Measurements from ENCODE around the gene KLK11. TPM values are rescaled to one million over a fixed set of nuclear protein-coding genes. Genes with fewer than 3 reads are reported as not detected.

KLK11 gene
- not detected in 2 replicates for total RNA-seq

GRCh38 chr19:51026554-51026831 lies at the start of gene KLK11:
KLK11 (minus strand) TSS chr19:51026616; CDS start chr19:51025631, 985 bp downstream.

DNA sequence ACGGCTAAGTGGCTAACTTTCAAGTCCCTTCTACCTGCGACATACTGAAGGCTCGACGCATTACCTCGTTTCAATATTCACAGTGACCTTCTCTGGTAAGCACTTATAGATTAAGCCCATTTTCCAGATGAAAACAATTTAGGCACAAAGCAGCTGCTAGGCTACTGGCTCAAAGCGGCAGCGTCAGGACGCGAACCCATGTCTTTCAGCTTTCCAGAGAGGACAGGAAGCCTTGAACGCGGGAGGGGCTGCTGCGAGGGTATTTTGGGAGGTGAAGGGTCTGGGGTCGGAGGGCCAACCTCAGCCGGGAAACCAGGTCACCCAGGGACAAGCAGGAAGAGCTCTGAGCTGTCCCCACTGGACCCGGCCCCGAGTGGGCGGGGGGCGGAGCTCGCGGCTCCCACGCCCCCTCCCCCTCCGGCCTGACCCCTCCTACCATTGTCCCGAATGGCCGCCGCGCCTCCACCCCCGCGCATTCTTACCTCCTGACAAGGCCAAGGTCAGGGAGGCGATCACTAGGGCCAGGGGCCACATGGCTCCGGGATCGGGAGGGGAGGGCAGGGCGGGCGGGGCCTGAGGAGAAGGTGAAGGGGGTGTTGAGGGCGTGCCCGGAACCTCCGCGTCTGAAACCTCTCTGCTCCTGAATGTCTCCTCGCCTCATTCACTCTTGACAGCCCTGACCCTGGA lies 38.3 kb upstream of the KLK11 start, which contains the start of gene KLK13:
Gene KLK13, minus strand, starts transcription at position 559 of the 687 bp plus-strand sequence. Its CDS starts 25 bp downstream, at position 534.

GRCh38 chr19:51034704-51035103 lies 8.3 kb upstream of the KLK11 start, which contains the start of gene KLK12:
KLK12 (minus strand) TSS chr19:51035002; CDS start chr19:51034621, 381 bp downstream.

DNA sequence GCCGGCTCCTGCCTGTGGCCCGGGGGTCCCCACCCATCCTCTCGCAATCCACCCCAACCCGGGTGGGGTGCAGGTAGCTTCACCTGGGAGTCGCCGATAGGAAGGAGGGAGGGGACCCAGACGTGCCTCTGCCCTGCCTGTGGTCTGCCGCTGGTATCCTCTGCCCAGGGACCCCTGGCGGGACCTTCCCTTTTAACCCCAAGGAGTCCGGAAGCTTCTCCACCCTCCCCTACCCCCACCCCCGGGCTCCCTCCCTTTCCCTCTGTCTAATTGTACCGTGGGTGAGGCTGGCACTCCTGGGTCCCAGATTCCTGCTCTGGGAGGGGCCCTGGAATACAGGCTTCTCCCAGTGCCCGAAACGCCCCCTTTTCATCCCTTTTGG lies 6.9 kb downstream of the KLK11 start, which contains the start of gene KLK10:
Gene KLK10, minus strand, starts transcription at position 166 of the 382 bp plus-strand sequence. CDS start 579 bp downstream, outside the sequence.

DNA sequence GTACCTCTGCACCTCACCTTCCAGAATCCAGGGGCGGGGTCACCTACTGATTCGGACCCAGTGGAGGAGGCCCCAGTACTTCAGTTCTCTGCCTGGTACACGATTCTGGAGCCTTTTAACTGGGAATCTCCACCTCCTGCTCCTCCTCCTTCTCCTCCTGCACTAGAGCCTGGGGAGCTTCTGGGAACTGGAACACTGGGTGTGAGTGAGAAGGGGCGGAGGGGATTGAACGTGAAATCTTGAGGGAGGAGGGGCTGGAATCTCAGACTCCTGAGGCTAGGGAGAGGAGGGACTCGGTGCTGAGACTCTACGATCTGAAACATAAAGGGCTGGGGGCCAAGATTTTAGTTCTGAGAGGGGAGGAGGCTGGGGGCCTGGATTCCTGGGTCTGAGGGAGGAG lies 24.9 kb downstream of the KLK11 start, which contains the start of gene KLK8:
Gene KLK8, minus strand, starts transcription at position 90 of the 400 bp plus-strand sequence. CDS start 437 bp downstream, outside the sequence.

GRCh38 chr19:50983625-50984292 lies 42.7 kb downstream of the KLK11 start, which contains the start of gene KLK7:
KLK7 (minus strand) TSS chr19:50983917; CDS start chr19:50982399, 1,518 bp downstream.

Other genes starting within 250 kb of the KLK11 start
- gene ACP4, start 236.2 kb downstream of the KLK11 start, total RNA-seq, result not detected in 2 replicates
- not detected in 2 replicates for gene KLK1, start 202.8 kb downstream of the KLK11 start, total RNA-seq
- gene KLK15, start 193.0 kb downstream of the KLK11 start, total RNA-seq, result not detected in 2 replicates
- not detected in 2 replicates for gene KLK3, start 171.7 kb downstream of the KLK11 start, total RNA-seq
- not detected in 2 replicates for gene KLK2, start 153.2 kb downstream of the KLK11 start, total RNA-seq
- not detected in 2 replicates for gene KLK4, start 115.2 kb downstream of the KLK11 start, total RNA-seq
- gene KLK5, start 73.6 kb downstream of the KLK11 start, total RNA-seq, result not detected in 2 replicates
- not detected in 2 replicates for gene KLK6, start 57.0 kb downstream of the KLK11 start, total RNA-seq
- gene KLK7, start 42.7 kb downstream of the KLK11 start, total RNA-seq, result not detected in 2 replicates
- gene KLK8, start 25.0 kb downstream of the KLK11 start, total RNA-seq, result not detected in 2 replicates
- gene KLK10, start 6.9 kb downstream of the KLK11 start, total RNA-seq, result not detected in 2 replicates
- gene KLK12, start 8.4 kb upstream of the KLK11 start, total RNA-seq, result not detected in 2 replicates
- gene KLK13, start 38.5 kb upstream of the KLK11 start, total RNA-seq, result not detected in 2 replicates
- gene KLK14, start 56.3 kb upstream of the KLK11 start, total RNA-seq, result not detected in 2 replicates
- 9.4 and 9.8 TPM in 2 replicates for gene CTU1, start 81.8 kb upstream of the KLK11 start, total RNA-seq
- 1.1 TPM in 1 of 2 replicates, not detected in the other for gene SIGLEC9, start 98.3 kb upstream of the KLK11 start, total RNA-seq
- gene SIGLEC7, start 115.7 kb upstream of the KLK11 start, total RNA-seq, result not detected in 2 replicates
- gene CD33, start 198.5 kb upstream of the KLK11 start, total RNA-seq, result not detected in 2 replicates
- gene SIGLECL1, start 224.5 kb upstream of the KLK11 start, total RNA-seq, result not detected in 2 replicates